Tracheal epithelial cell (primary cell): Measurements from ENCODE around the gene PAQR7. TPM values are rescaled to one million over a fixed set of nuclear protein-coding genes. Genes with fewer than 3 reads are reported as not detected.

Experiments
- total RNA-seq: library from RNA; depleted of rRNA; stranded (reverse); fragments of >200 nt; gene quantifications from 2 replicates; pipeline ENCODE4 v1.2.1, GENCODE V29; 2014

PAQR7 gene, protein sequence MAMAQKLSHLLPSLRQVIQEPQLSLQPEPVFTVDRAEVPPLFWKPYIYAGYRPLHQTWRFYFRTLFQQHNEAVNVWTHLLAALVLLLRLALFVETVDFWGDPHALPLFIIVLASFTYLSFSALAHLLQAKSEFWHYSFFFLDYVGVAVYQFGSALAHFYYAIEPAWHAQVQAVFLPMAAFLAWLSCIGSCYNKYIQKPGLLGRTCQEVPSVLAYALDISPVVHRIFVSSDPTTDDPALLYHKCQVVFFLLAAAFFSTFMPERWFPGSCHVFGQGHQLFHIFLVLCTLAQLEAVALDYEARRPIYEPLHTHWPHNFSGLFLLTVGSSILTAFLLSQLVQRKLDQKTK
- total RNA-seq: 12.3 and 19.6 TPM in 2 replicates

DNA sequence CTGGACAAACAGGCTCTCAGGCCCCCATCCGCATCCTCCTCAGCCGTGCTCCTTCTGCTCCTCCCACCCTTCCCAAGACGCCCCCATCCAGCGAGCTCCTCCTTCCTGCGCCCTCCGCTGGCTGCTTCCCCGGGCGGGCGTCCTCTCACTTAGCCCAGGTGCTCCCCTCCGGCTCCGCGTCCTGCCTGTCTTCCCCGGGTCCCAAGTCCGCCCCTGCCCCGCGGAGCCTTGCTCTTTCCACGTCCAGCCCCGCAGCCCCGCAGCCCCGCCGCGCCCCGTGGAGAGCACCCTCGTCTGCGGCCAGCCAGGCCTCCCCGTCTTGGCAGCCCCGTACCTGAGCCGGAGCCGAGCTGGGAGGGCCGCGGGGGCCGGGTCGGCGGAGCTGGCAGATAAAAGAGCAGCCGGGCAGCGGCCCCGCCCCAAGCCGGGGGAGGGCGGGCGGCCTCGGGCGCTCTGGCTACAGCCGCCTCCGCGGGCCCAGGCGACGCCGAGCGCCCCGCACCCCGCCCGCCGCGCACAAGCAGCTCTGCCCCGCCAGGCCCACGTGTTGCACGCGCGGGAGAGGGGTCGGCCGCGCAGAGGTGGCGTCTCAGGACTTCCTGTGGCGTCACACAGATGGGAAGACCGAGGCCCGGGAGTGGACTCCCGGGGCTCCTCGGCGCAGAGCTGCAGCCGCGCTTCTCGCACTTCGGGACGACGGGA, at the start of gene PAQR7:
PAQR7 (minus strand) TSS at position 555 of the 702 bp plus-strand sequence. CDS start 11,869 bp downstream, outside the sequence.

DNA sequence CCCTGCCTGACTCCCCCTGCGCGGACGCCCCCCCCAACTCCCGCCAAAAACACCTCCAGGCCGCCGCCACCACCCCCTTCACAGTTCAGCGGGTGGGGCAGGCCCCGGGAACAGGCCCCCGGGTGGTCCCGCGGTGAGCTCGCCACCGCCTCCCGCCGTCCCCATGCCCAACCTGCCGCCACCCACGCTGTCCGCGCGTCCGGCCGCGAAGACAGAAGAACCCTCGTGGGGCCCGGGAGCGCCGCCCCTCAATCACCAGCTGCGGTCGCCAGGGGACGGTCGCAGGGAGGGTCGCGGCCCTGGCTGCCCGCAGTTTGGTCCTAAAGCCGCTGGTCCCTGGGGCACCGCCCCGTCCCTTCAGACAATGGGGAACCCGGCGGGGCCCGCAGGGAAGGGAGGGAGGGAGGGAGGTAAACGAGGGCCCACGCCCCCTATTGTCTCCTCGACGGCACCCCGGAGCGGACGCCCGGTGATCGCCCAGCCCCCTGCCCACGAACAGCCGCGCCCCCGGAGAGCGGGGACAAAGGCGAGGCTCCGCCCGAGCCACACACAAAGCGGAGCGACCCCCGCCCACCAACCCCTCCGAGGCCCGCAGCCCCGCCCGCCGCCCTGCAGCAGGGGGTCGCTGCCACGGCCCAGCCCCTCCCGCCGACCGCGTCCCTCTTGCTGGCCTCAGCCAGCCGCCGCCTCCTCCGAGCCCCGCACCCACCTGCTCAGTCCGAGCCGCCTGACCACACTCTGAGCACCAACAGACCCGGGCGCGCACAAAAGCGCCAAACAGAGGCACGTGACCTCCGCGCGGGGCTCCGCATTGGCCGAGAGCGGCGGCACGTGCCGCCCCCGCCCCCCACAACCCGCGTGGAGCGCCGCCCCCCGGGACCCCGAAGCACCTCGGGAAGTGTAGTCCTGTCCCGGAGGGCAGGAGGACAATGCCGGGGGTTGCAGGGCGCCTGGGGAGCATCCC, 30.5 kb upstream of the PAQR7 start, which contains the start of gene STMN1:
STMN1 (minus strand) TSS at position 740 of the 964 bp plus-strand sequence. CDS start 1,743 bp downstream, outside the sequence.

DNA sequence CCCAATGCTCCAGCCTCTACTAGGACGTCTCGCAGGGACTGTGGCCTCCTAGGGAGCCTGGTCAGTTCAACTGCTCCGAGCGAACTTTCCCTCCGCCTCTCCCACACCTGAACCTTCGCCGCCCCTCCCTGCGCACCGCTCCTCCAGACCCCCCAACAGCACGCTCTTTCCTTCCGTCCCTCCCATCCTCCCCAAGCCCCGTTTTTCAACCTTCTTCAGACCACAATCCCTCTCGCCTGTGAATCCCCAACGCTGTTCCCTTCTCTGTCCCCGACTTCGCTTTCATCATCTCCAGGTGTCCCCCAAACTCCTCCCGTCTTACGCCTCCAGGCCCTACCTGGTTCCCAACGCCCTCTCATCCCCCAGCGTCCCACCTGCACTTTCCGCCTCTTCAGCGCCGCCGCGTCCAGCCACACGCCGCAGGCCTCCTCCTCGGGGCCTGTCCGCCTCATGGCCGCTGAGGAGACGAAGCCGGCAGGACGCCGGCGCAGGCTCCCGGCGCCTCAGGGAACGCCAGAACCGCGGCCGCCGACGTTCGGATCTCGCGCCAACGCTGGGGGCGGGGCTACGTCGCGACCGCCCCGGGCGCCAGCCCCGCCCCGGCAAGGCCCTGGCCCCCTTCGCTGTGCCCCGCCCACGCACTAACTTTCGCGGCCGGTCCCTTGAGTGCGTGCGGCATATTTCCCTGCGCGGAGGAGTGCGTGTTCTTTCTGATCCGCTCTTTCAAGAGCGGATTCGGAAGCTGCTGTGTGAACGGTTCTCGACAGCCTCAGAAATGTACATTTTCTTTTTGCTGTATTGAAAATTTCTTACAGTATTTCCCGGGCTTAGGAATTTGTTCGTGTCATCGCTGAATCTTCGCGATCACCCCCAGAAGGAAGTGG, 16.4 kb downstream of the PAQR7 start, which contains the start of gene AUNIP:
AUNIP (minus strand) TSS at position 552 of the 884 bp plus-strand sequence; CDS start at position 452, 100 bp downstream.

DNA sequence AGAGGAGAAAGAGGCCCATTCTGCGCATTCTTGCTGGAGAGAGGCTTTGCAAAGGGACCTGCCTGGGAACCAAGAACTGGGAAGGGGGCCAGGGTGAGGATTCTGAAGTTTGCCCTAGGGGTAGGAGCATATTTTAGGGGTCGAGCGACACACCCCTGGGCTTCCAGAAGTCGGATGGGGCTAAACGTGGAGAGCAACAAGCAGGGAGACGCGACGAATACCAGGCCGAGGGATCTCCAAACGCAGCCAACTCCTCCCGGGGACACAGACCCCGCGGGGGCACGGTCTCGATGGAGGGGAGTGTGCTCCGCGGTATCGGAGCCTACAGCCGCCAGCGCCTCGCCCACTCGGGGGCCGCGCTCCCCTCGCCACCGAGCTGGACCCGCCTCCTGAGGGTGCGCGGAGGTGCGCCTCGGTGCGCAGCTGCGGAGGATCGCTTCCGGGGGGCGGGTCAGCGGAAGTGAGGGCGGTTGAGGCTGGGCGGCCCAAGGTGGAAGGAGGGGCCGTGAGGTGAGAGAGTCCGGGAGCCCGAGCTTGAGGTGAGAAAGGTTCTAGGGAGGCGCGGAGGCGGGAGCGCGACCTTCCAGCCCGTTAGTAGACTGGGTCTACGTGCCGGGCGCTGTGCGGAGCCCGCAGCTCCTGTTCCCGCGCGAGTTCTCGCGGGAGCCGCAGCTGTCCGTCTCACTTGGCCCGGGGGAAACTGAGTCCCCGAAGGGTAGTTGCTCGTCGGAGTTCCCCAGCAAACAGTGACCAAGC, 55.8 kb downstream of the PAQR7 start, which contains the start of gene MTFR1L:
MTFR1L (plus strand) TSS at position 464 of the 756 bp plus-strand sequence. CDS start 3,151 bp downstream, outside the sequence.

Other genes with a start within 250 kb of the PAQR7 start
- gene SELENON, start 75.5 kb downstream of the PAQR7 start, total RNA-seq: 9.2 and 11.9 TPM in 2 replicates
- 19.5 and 24.3 TPM in 2 replicates for gene MTFR1L, start 55.8 kb downstream of the PAQR7 start, total RNA-seq
- 2.2 and 2.8 TPM in 2 replicates for gene AUNIP, start 16.3 kb downstream of the PAQR7 start, total RNA-seq
- 15.8 and 41.7 TPM in 2 replicates for gene STMN1, start 30.7 kb upstream of the PAQR7 start, total RNA-seq
- 14.2 and 17.9 TPM in 2 replicates for gene PAFAH2, start 122.4 kb upstream of the PAQR7 start, total RNA-seq
- gene EXTL1, start 146.1 kb upstream of the PAQR7 start, total RNA-seq: under 0.01 TPM in 1 of 2 replicates, not detected in the other
- 0.48 TPM in 1 of 2 replicates, not detected in the other for gene SLC30A2, start 170.4 kb upstream of the PAQR7 start, total RNA-seq
- not detected in 2 replicates for gene TRIM63, start 191.9 kb upstream of the PAQR7 start, total RNA-seq
- gene PDIK1L, start 236.1 kb upstream of the PAQR7 start, total RNA-seq: 3.6 and 7.9 TPM in 2 replicates